SK-N-SH (cell line): Measurements from ENCODE around the gene IL37. TPM values are rescaled to one million over a fixed set of nuclear protein-coding genes. Genes with fewer than 3 reads are reported as not detected.

Experiments
- CTCF ChIA-PET: fragments of 300-600, 350-600 bp; formaldehyde crosslinking; extraction: SDS; loops from one replicate; lab custom pipeline; 2021; lab: Yijun Ruan, JAX
- POLR2A ChIA-PET: fragments of 350-600 bp; sonication (Branson Sonifier 250); formaldehyde crosslinking; extraction: SDS; loops from one replicate; lab custom pipeline; 2020; ENCODE audit warnings: antibody characterized with exemption, inconsistent platforms; lab: Yijun Ruan, JAX
- DNase-seq: peaks from one replicate; pipeline ENCODE4 v3.0.0; 2012
- H2AFZ ChIP-seq: fragments of 200-600 bp; sonication (generic); 2 replicates; pipeline ENCODE4 v1.8.1; 2016; ENCODE audit warnings: antibody characterized with exemption, mild to moderate bottlenecking, low read depth
- H3F3A ChIP-seq: fragments of 200-600 bp; sonication (generic); replicated peaks from 2 replicates; pipeline ENCODE3; 2016; ENCODE audit warnings: antibody characterized with exemption, mild to moderate bottlenecking; ENCODE audit not compliant: insufficient read depth
- H3K27ac ChIP-seq, 2 experiments: fragments of 200-500 bp in 1 of 2; fragments of 200-600 bp in 1 of 2; sonication (Bioruptor generic) in 1 of 2; sonication (generic), shearing (Covaris generic) in 1 of 2; 2 replicates each; pipeline versions ENCODE4 v1.5.1 to v1.6.1; 2014 to 2016; ENCODE audit warnings: low read depth in 2 of 2, inconsistent platforms in 1 of 2, low read length in 1 of 2, mild to moderate bottlenecking in 1 of 2, mixed read lengths in 1 of 2
- H3K27me3 ChIP-seq: fragments of 200-600 bp; sonication (generic), shearing (Covaris generic); 2 replicates; pipeline ENCODE4 v1.6.1; 2016; ENCODE audit warnings: mixed run types; ENCODE audit not compliant: insufficient read depth
- H3K36me3 ChIP-seq, 2 experiments: fragments of 200-500 bp in 1 of 2; fragments of 200-600 bp in 1 of 2; sonication (Bioruptor generic) in 1 of 2; sonication (generic) in 1 of 2; replicated peaks in 1 of 2; 2 replicates each; pipeline versions ENCODE3 to v1.5.1; 2014 to 2016; ENCODE audit warnings: low read length in 1 of 2, mild to moderate bottlenecking in 1 of 2; ENCODE audit not compliant: insufficient read depth in 2 of 2, control insufficient read depth in 1 of 2
- H3K4me1 ChIP-seq, 2 experiments: fragments of 200-500 bp in 1 of 2; fragments of 200-600 bp in 1 of 2; sonication (Bioruptor generic) in 1 of 2; sonication (generic), shearing (Covaris generic) in 1 of 2; 2 replicates each; pipeline versions ENCODE4 v1.5.1 to v1.6.1; 2014 to 2016; ENCODE audit warnings: low read depth in 1 of 2, low read length in 1 of 2, mixed run types in 1 of 2; ENCODE audit not compliant: insufficient read depth in 2 of 2, control insufficient read depth in 1 of 2
- H3K4me2 ChIP-seq: fragments of 200-600 bp; sonication (generic), shearing (Covaris generic); 2 replicates; pipeline ENCODE4 v1.6.1; 2017; ENCODE audit warnings: mixed run types
- H3K4me3 ChIP-seq, 2 experiments: fragments of 200-500 bp in 1 of 2; fragments of 200-600 bp in 1 of 2; sonication (Bioruptor generic) in 1 of 2; sonication (generic), shearing (Covaris generic) in 1 of 2; 2 replicates each; pipeline versions ENCODE4 v1.5.1 to v1.8.1; 2014 to 2016; ENCODE audit warnings: low read depth in 2 of 2, inconsistent platforms in 1 of 2, low read length in 1 of 2, mild to moderate bottlenecking in 1 of 2, mixed read lengths in 1 of 2, moderate library complexity in 1 of 2
- H3K79me2 ChIP-seq: fragments of 200-600 bp; sonication (generic); 2 replicates; pipeline ENCODE4 v1.8.1; 2017; ENCODE audit warnings: mild to moderate bottlenecking; ENCODE audit not compliant: insufficient read depth
- H3K9ac ChIP-seq: fragments of 200-600 bp; sonication (generic); 2 replicates; pipeline ENCODE4 v1.6.1; 2017; ENCODE audit warnings: mixed run types
- H3K9me2 ChIP-seq: fragments of 200-600 bp; sonication (generic); 2 replicates; pipeline ENCODE4 v1.6.1; 2017; ENCODE audit warnings: mixed run types
- H3K9me3 ChIP-seq: fragments of 200-600 bp; sonication (generic); 2 replicates; pipeline ENCODE4 v1.6.1; 2017; ENCODE audit warnings: mixed run types, mild to moderate bottlenecking, moderate library complexity
- H4K20me1 ChIP-seq: fragments of 200-600 bp; sonication (generic); 2 replicates; pipeline ENCODE4 v1.6.1; 2017; ENCODE audit warnings: mild to moderate bottlenecking, mixed run types; ENCODE audit not compliant: insufficient read depth
- CHD2 ChIP-seq: fragments of 150-350 bp; IDR thresholded peaks from 2 replicates; pipeline ENCODE4 v1.6.1; 2018; ENCODE audit warnings: low read length; ENCODE audit not compliant: partially characterized antibody
- ELF1 ChIP-seq: IDR thresholded peaks from 2 replicates; pipeline ENCODE4 v1.4.0; 2012
- FOXJ3 ChIP-seq: sonication (generic); formaldehyde crosslinking; IDR thresholded peaks from 2 replicates; pipeline ENCODE4 v1.5.1; 2020; ENCODE audit warnings: mild to moderate bottlenecking, missing genetic modification reagents
- FOXM1 ChIP-seq: IDR thresholded peaks from 2 replicates; pipeline ENCODE4 v1.4.0; 2012; ENCODE audit warnings: low read depth, mild to moderate bottlenecking
- GABPA ChIP-seq: IDR thresholded peaks from 2 replicates; pipeline ENCODE4 v1.4.0; 2012; ENCODE audit warnings: low read depth, mild to moderate bottlenecking
- GATA2 ChIP-seq: sonication (generic); formaldehyde crosslinking; IDR thresholded peaks from 2 replicates; pipeline ENCODE4 v1.5.0; 2020; ENCODE audit warnings: mild to moderate bottlenecking, missing genetic modification reagents
- JUND ChIP-seq: IDR thresholded peaks from 2 replicates; pipeline ENCODE4 v1.4.0; 2012
- NRF1 ChIP-seq: IDR thresholded peaks from 2 replicates; pipeline ENCODE4 v1.6.1; 2012; ENCODE audit warnings: low read depth, mild to moderate bottlenecking, low read length
- RFX5 ChIP-seq: IDR thresholded peaks from 2 replicates; pipeline ENCODE4 v1.6.1; 2012; ENCODE audit warnings: mild to moderate bottlenecking, improper control_type of control experiment, low read length
- TCF12 ChIP-seq: IDR thresholded peaks from 2 replicates; pipeline ENCODE4 v1.4.0; 2012
- WGBS: methylation state at CpG from one replicate; pipeline ENCODE4 v1.1.6; 2017; ENCODE audit warnings: low lambda C conversion rate; 5-methylcytosine and 5-hydroxymethylcytosine counted together
- polyA plus RNA-seq, 3 experiments: library from polyadenylated mRNA; depleted of rRNA; stranded (reverse); fragments of >200 nt; gene quantifications; 2 replicates each; pipeline ENCODE4 v1.2.3, GENCODE V29; 2012
- TF ChIP-seq, protein P1 (sequence below): IDR thresholded peaks from 2 replicates; pipeline ENCODE4; 2012
- TF ChIP-seq, protein P2 (sequence below): fragments of 150-350 bp; IDR thresholded peaks from 2 replicates; pipeline ENCODE4 v1.6.1; 2017; ENCODE audit warnings: antibody characterized with exemption, low read length, low read depth, borderline replicate concordance
- TF ChIP-seq, protein P3 (sequence below): IDR thresholded peaks from 2 replicates; pipeline ENCODE4 v1.6.1; 2012; ENCODE audit warnings: mild to moderate bottlenecking, low read depth, low read length, moderate library complexity

The IL37 gene
- polyA plus RNA-seq, 1 of the 3 experiments (the other 2 are of a cell fraction), result not detected

DNA sequence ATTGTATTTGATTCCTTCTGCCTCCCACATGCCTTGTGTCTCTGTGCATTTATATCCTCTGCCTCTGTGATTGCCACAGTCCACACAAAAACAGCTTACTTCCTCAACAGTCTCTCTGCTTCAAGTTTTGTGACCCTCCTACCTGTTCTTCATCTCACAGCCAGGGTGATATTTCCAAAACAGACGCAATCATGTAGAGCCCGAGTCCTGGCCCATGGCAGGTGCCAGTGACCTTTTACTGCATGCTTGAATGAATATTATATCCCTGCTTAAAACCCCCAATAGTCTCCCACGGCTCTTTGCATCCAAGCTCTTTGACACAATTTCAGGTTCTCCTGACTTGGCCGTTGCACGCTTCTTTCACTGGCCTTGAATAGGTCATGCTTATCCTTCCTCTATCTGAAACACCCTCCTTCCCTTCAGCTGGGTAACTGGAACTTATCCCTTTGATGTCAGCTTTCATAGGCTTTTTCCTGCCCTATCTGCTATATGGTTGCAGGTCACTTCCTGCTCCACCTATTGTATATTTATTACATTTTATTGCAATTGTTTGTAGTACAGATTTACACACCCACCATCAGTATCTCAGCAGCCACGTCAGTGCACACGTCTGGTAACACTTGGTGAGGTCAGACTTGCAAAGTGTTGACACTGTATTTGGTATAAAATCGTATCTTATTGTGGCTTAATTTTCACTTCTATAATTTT, 44.7 kb upstream of the IL37 start:
- Histone ChIP-seq H2AFZ (no peak overlapping the region), H3K9me2 (no peaks in the 10 kb centered on the region), H3K9ac (no peak overlapping the region), H3K4me2 (no peak overlapping the region), H3K36me3 (no peaks in the 10 kb centered on the region), H3K79me2 (no peaks in the 10 kb centered on the region), H3K4me1 (no peaks in the 10 kb centered on the region), H3K4me3 (no peak overlapping the region), H4K20me1 (no peaks in the 10 kb centered on the region), H3K27ac (no peak overlapping the region), H3F3A (no peaks in the 10 kb centered on the region), H3K9me3 (peaks cover 5% of the 10 kb centered on the region; the same call in 1 of the 2 replicates), H3K27me3 (peaks cover 5% of the 10 kb centered on the region; the same call in 1 of the 2 replicates)
- no peak for DNase-seq
- ChIA-PET CTCF (interaction anchor here (1.5 kb wide), 1 partner anchor 33 kb away, joined by 3 read pairs; no protein-coding TSS in a partner anchor), POLR2A (no interaction called here)
- TF ChIP-seq, protein P1, sequence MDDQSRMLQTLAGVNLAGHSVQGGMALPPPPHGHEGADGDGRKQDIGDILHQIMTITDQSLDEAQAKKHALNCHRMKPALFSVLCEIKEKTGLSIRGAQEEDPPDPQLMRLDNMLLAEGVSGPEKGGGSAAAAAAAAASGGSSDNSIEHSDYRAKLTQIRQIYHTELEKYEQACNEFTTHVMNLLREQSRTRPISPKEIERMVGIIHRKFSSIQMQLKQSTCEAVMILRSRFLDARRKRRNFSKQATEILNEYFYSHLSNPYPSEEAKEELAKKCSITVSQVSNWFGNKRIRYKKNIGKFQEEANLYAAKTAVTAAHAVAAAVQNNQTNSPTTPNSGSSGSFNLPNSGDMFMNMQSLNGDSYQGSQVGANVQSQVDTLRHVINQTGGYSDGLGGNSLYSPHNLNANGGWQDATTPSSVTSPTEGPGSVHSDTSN, result no peak
- no peak for TF ChIP-seq ELF1
- no peak for TF ChIP-seq FOXJ3
- TF ChIP-seq NRF1, result no peak
- TF ChIP-seq, protein P2, sequence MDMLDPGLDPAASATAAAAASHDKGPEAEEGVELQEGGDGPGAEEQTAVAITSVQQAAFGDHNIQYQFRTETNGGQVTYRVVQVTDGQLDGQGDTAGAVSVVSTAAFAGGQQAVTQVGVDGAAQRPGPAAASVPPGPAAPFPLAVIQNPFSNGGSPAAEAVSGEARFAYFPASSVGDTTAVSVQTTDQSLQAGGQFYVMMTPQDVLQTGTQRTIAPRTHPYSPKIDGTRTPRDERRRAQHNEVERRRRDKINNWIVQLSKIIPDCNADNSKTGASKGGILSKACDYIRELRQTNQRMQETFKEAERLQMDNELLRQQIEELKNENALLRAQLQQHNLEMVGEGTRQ, result no peak
- no peak for TF ChIP-seq TCF12
- no peak for TF ChIP-seq GABPA
- TF ChIP-seq GATA2, result no peak
- TF ChIP-seq FOXM1, result no peak
- TF ChIP-seq JUND, result no peak
- TF ChIP-seq RFX5, result no peak
- TF ChIP-seq CHD2, result no peak
- TF ChIP-seq, protein P3, sequence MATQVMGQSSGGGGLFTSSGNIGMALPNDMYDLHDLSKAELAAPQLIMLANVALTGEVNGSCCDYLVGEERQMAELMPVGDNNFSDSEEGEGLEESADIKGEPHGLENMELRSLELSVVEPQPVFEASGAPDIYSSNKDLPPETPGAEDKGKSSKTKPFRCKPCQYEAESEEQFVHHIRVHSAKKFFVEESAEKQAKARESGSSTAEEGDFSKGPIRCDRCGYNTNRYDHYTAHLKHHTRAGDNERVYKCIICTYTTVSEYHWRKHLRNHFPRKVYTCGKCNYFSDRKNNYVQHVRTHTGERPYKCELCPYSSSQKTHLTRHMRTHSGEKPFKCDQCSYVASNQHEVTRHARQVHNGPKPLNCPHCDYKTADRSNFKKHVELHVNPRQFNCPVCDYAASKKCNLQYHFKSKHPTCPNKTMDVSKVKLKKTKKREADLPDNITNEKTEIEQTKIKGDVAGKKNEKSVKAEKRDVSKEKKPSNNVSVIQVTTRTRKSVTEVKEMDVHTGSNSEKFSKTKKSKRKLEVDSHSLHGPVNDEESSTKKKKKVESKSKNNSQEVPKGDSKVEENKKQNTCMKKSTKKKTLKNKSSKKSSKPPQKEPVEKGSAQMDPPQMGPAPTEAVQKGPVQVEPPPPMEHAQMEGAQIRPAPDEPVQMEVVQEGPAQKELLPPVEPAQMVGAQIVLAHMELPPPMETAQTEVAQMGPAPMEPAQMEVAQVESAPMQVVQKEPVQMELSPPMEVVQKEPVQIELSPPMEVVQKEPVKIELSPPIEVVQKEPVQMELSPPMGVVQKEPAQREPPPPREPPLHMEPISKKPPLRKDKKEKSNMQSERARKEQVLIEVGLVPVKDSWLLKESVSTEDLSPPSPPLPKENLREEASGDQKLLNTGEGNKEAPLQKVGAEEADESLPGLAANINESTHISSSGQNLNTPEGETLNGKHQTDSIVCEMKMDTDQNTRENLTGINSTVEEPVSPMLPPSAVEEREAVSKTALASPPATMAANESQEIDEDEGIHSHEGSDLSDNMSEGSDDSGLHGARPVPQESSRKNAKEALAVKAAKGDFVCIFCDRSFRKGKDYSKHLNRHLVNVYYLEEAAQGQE, result no peak
- 16% methylated on average over 8 of the region's 8 CpGs for WGBS
